SHP77 (cell line): ENCODE data around the gene C18orf63.

Experiments
- DNase-seq, 2 experiments: peaks; one replicate each; lab custom pipeline; 2025; lab: John Stamatoyannopoulos, UW

The C18orf63 gene

DNA sequence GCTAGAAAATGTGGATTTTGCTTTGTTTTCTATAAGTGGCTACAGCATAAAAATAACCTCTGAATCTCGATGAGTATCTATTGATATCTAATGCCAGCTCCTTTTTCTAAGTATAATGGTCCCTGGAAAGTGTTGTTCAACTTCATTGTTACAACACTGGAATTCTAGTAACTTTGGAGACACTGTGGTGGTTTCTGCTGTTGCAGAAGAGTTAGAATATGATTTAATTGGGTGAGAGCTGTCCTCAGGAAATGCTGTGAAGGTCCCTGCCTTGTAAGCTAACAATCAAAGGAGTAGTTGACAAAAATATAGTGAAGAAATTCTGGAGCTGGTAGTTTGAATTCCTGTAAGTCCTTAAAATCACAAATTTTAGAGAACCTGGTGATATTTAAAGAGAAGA lies 62.1 kb downstream of the C18orf63 start:
- no peak for DNase-seq

GRCh38 chr18:74378179-74378682 lies 62.6 kb downstream of the C18orf63 start:
- no peak for DNase-seq

- no peak for DNase-seq
These were observed 65.3 kb downstream of the C18orf63 start for GRCh38 chr18:74380916-74381315.

GRCh38 chr18:74381621-74382295 lies 66.1 kb downstream of the C18orf63 start:
- no peak for DNase-seq

DNA sequence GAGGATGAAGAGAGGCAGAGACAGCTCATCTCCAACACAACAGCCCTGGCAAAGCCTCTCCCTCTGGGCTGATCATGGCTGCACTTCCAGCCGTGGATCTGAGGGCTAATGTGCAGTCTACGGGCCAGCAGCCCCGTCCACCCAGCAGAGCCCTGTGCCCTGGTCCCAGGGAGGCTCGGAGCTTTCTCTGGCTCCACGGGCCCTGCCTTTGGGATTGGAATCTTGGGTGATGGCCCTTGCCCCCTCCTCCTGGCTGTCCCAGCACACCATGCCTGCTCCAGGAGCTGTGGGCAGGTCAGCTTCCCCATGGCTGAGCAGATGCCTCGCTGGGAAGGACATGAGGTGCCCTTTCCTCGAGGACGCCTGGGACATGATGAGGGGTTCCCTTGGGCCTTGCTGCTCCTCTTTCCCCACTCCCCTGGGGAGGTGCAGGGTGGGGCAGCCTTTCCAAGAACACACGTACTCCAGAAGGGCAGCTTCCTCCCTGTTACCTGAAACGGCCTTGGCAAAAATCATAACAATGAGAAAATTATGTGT lies 66.9 kb downstream of the C18orf63 start:
- no peak for DNase-seq

DNA sequence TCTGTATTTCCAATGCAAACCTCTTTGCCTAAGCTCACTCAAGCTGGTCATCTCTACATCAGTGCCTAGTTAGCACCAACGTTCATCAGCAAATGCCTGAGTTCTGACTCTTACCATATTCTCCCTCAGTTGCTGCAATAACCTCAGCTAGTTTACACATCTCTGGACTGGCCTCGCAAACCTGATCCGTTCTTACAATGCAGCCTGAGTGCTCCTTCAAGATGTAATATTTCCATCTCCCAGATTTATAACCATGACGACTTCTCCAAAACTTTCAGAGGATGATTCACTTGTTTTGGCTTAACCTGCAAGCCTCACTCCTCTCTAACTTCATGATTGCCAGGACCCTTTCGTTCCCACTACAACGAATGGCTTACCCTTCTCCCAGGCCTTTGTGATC lies 71.7 kb downstream of the C18orf63 start:
- DNase-seq: no peak

DNA sequence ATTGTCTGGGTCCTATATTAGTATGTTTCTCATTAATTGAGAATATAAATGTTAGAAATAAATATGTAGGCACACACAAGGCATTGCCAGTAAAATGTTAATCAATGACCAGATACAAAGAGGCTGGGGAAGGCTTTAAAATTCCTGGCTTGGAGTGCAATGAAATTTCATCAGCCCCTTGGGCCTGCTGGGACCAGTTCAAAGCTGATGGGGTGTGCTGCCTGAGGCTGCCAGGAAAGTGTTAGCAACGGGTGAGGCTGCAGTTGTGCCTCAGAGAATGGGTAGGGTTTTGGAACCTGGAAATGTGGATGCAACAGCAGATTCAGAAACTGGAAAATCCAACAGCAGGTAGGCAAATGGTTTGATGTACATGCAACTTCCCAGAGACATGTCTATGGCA lies 72.6 kb downstream of the C18orf63 start:
- no peak for DNase-seq

DNA sequence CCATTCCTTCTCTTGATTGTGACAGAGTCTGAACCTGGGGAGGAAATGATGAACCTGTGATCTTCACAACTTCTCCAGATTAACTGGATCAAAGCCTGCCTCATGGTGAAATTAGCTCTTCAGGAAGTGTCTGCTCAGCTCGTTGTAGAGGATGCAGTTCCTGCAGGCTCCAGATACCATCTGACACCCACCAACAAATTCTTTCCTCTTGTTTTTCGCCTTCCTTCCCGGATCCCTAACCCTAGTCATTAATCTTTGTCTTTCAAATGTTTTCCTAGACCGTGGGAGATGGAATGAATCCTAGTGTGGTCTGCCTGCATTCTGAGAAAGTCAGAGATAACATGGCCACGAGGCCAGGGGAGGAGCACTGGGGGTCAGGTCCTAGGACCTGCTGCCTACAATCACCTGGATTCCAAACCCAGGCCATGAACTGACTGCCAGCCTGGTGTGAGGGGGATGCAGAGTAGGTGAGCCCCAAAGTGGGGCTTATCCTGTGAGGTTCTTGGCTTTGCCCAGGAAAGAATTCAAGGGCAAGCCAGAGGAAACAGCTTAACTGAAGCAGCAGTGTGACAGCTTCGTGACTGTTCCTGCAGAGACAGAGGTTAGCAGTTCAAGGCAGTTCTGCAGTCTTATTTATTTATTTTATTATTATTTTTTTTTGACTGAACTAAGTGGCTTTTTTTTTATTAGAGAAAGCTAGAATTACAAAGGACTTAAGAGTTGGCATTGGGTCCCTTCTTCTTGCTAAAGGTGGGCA lies 73.7 kb downstream of the C18orf63 start:
- DNase-seq: no peak

DNA sequence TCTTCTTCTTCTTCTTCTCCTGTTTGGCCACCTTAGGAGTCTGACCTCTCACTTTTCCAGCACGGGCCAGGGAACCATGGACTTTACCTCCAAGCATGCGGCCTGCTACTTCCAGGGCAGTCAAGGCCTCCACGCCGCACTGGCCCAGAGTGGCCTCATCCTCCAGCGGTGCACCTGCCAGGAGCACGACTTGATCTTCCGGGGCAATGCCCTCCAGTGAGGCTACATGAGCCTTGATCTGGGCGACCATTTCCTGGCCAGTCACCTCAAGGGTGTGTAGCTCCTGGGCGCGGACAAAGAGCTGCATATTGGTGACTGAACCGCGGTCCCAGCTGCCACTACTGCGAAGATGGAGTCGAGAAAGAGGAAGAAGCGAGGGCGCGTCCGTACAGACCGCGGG lies 74.4 kb downstream of the C18orf63 start:
- no peak for DNase-seq

- no peak for DNase-seq
These were observed 75.3 kb downstream of the C18orf63 start for GRCh38 chr18:74390900-74391299.

- no peak for DNase-seq
These were observed 76.7 kb downstream of the C18orf63 start for GRCh38 chr18:74392323-74392722.

- no peak for DNase-seq
These were observed 79.4 kb downstream of the C18orf63 start for GRCh38 chr18:74395006-74395405.

GRCh38 chr18:74395648-74396154 lies 80.1 kb downstream of the C18orf63 start:
- DNase-seq: no peak

- DNase-seq: no peak
These were observed 80.8 kb downstream of the C18orf63 start for GRCh38 chr18:74396171-74397169.

DNA sequence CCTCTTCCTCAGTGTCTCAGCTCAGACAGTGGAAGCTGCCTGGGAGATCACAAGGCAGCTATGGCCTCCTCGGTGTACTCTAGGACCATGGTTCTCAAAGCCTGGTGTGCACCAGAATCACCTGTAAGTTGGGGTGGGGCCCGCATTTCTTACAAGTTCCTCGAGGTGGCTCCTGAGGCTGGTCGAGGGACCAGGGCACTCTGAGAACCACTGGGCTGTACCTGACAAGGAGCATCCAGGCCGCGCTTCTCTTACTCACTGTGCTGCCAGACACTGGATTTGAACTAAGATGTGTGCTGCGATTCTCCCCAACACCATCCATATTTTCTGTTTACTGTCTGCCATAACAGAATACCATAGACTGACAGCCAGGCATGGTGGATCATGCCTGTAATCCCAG lies 81.9 kb downstream of the C18orf63 start:
- DNase-seq: no peak

GRCh38 chr18:74399091-74399887 lies 83.7 kb downstream of the C18orf63 start:
- no peak for DNase-seq

GRCh38 chr18:74400813-74401212 lies 85.2 kb downstream of the C18orf63 start:
- DNase-seq: no peak

GRCh38 chr18:74402806-74403433 lies 87.3 kb downstream of the C18orf63 start:
- no peak for DNase-seq

DNA sequence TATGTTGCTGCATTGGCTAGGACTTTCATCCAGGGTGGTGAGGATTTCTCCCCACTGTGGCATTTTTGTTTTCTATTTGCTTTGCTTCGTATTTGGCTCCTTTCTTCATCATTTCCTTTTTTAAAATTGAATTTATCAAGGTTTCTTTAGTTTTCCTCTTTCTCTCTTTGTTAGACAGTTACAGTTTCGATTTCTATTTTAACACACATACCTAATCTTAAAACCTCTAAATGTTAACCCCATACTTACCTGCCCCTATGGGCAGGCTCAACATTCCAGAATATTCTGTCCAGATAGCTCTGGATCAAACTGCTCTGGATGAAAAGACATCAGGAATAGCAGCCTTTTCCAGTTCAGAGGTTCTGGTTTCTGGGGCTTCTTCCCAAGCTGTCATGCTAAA lies 92.2 kb downstream of the C18orf63 start:
- DNase-seq: no peak
